Renal cortical epithelial cell (primary cell): ENCODE results near the gene VILL. TPM values are rescaled to one million over a fixed set of nuclear protein-coding genes. Genes with fewer than 3 reads are reported as not detected.
"Not testable (repeated sequence)": the region's sequence is repeated elsewhere in the genome, so short reads cannot be mapped to it uniquely, and the experiment has no call there.

Experiments
- DNase-seq: peaks from one replicate; pipeline ENCODE4 v3.0.0-alpha.2; 2011; ENCODE audit warnings: low read depth
- total RNA-seq: library from RNA; depleted of rRNA; stranded (reverse); fragments of >200 nt; gene quantifications from 2 replicates; pipeline ENCODE4 v1.2.3, GENCODE V29; 2014

The VILL gene
- total RNA-seq, 1 donor from 2014 or later, result 4.5 TPM

DNA sequence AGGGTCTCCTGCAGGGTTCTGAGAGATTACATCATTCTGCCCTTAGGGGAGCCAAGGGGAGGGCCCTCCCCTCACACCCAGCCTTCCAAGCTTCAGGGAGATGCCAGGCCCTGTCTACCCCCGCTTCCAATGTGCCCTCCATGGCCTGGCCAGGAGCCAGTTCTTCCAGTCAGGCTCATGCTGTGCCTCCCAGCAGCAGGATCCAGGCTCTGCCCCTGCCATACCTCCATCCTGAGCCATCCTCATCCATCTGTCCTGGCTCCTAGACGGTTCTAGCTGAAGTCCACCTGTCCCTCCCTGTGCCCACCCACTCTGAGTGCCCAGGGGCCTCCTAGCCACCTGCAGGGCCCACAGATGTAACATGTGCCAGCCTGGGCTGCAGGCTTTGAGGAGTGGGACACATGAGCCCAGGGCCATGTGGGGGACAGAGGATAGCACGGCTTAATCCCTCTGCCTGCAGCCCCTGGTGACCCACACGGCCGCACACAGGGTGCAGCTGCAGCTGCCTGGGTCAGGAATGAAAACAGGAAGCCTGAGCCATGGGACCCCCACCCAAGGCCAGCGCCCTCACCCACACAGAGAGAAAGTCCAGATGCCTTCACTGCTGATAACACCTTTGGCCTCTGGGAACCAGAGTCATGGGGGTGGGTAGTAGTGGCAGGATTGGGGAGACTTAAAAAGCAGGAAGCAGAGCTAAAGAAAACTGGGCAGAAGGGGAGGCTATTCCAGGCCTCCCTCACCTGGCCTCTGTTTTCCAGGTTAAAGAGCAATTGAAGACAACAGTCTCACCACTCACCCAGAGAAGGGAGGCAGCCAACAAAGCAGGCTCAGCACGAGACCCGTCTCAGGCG, 27.1 kb downstream of the VILL start:
- DNase-seq, result no peak

- DNase-seq, result no peak
Measured at GRCh38 chr3:38018296-38019266, 28.0 kb downstream of the VILL start.

- DNase-seq, result no peak
Measured at GRCh38 chr3:38019658-38020341, 29.2 kb downstream of the VILL start.

- DNase-seq, result no peak
Measured at GRCh38 chr3:38020342-38020726, 29.7 kb downstream of the VILL start.

GRCh38 chr3:38021196-38021595, 30.6 kb downstream of the VILL start:
- DNase-seq, result no peak

DNA sequence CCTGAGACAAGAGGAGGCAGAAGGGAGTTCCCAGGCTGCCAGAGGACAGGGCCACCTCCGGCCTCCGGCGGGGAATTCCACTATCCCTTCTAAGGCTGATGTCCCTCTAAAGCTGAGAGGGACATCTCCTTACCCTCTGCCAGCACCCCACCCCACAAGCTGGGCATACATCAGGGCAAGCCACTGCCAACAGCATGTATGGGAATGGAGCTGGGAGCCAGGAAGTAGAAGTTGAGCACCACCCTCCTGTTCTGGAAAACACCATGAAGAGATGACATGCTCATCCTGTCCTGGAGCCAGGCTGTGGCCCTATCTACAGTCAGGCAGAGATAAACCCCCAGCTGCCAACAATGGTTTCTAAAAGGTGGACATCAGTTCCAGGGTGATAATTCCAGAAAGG, 31.7 kb downstream of the VILL start:
- no peak for DNase-seq

DNA sequence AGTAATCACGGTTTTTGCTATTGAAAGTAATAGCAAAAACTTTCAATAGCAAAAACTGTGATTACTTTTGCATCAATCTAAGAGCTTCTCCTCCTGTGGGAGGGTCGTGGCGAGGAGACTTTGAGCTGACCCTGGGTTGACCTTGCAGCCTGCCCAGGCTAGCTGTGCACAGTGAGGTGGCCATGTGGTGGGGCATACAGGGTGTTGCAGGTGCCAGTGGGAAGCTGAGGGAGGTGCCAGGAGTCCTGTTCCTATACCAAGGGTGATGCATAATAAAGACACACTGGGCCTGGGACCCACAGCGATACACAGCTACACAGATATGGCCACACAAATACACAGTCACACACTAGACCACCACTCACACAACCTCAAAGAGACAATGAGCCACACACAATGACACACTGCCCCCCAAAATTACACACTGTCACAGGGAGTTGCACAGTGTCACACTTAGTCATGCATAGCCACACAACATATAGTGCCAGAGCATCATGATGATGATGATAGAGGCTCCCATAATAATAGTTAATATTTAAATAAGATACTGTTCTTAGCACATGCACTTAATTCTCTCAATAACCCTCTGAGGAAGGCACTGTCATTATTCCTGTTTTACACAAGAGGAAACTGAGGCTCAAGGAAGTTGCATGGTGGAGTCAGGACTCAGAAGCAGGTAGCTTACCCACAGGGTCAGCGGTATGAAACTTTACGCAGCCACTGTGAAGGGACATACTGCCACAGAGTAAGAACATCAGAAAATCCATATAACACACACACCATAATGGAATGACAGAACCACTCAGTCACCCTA, 32.5 kb downstream of the VILL start:
- DNase-seq, result no peak

- DNase-seq, result no peak
Measured at GRCh38 chr3:38026856-38027255, 36.3 kb downstream of the VILL start.

- no peak for DNase-seq
Measured at GRCh38 chr3:38027466-38028465, 37.2 kb downstream of the VILL start.

GRCh38 chr3:38028621-38029361, 38.2 kb downstream of the VILL start:
- DNase-seq, result no peak

DNA sequence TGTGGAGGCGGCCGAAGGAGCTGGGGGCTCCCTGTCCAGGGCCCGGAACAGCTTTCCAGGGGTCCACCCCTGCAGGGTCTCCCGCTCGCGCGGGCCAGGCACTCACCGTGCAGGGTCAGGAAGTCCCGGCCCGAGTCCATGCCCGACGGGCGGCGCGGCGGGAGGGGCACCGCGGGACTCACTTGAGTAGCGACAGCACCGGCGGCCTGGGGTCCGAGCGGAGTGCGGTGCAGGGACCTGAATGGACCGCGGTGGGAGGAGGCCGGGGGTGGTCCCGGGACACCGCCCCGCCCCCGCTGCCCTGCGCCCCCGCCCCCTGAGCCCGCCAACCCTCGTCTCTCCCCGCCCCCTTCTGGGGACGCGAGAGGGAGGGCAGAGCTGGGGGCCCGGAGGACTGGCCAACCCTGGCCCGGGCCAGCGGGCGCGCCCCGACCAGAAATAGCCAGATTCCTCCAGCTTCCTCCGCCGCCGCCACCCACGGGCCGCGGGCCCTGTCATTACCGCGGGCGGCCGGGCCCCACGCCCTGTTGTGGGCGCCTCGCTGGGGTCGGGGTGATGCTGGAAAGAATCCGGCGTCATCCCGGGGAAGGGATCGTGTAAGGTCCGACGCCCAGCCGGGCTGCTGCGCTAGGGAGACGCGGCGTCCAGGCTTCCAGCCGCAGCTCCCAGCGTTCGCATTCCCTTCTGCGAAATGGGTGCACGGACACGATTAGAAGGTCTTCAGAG, 39.0 kb downstream of the VILL start, which contains the start of gene PLCD1:
Gene PLCD1, minus strand, starts transcription at position 243 of the 726 bp plus-strand sequence. Its CDS starts 103 bp downstream, at position 140.
- DNase-seq, result no peak

- no peak for DNase-seq
Measured at GRCh38 chr3:38030126-38031021, 39.8 kb downstream of the VILL start.

- DNase-seq, result peak; percentile 77
Measured at GRCh38 chr3:38031022-38031994, 40.7 kb downstream of the VILL start.

DNA sequence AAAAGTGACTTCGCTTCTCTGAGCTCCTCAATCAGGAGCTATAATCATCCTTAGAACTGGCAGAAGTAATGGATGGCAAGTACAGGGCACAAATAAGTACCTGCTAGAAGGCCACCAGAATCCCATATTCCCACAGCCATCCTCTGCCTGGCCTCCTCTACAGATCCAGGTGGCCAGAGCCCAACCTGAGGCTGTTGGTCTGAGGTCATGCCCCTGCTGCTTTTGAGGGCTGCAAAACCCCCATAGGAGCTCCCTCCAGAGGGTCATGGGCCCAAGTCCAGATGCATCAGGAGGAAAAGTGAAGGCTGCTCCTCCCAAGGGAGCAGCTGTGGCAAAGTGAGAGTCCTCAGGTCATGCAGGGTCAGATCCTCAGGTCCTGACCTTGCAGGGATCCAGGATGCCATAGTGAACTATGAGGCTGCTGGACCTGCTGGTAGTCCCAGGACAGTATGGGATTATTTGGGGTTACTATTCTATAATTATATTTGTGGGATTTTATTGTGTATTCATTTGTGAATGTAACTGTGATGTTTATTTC, 41.8 kb downstream of the VILL start:
- DNase-seq, result no peak

GRCh38 chr3:38033586-38033985, 43.0 kb downstream of the VILL start:
- not testable (repeated sequence) for DNase-seq

GRCh38 chr3:38034335-38034734, 43.7 kb downstream of the VILL start:
- DNase-seq, result not testable (repeated sequence)
